ENCODE data around the gene ZNF624. TPM values are rescaled to one million over a fixed set of nuclear protein-coding genes. Genes with fewer than 3 reads are reported as not detected.

Gene ZNF624
- total and polyA plus RNA-seq, 8 donors, result 0.44 to 10.4 (median 1.6) TPM; not detected in 2

DNA sequence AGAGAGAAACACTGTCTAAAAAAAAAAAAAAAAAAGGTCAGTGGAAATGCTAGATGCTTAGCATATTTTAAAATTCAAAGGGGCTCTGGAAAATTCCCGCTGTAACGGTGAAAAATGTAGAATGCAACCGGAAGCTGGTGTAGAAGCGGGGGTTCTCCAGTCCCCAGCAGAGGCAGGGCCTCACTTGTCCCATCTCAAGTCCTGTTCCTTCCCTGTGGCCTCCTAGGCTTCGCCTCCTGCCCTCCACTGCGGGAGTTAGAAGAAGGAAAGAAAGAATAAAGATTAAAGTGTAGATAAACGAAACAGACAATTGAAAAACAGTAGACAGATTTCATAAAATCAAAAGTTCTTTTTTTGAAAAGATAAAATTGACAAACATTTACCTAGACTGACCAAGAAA lies 69.9 kb downstream of the ZNF624 start:
- 42 to 51% (median 47%) methylated on average over 7 of the region's 7 CpGs for WGBS, 5 donors
- intact Hi-C loops (cut with DNase I; ENCODE audit: low total_unique reads), result no loop called here
- Histone ChIP-seq H3K9me3 (no peaks in the 10 kb centered on the region), H3K4me3 (peak overlapping the region in 3 of 4 donors; percentile 31 to 47 (median 38)), H3K27ac (peak overlapping the region in 1 of 5 donors; percentile 44), H3K4me1 (peaks cover 0 to 17% (median 13%) of the 10 kb centered on the region in 4 donors), H3K36me3 (no peaks in the 10 kb centered on the region), H3K27me3 (no peaks in the 10 kb centered on the region)
- DNase-seq, result no peak
- TF ChIP-seq EP300 (IDR thresholded peaks at IDR 0.05) (no peak), POLR2A (IDR thresholded peaks at IDR 0.05) (no peak), CTCF (IDR thresholded peaks at IDR 0.05) (no peak), POLR2AphosphoS5 (IDR thresholded peaks at IDR 0.05) (no peak)

DNA sequence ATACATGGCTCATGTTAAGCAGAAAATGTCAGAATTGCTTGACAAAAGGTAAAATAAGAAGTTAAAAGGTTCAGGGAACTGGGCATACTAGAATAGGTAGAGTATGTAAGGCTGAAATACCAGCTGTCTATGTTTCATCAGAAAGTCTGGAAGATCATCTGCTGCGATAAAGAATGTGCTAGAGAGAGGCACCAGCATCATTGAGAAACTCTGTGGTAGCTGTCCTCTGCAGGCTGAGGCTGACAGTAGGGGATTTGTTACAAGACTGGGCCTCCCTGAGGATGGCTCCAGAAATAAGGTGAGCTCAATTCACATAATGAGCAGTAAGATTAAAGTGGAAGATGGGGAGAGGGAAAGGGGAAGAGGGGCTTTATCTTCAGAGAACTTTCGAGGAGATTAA lies 80.2 kb downstream of the ZNF624 start:
- H3K4me3 ChIP-seq, result no peak overlapping the region
- H3K9me3 ChIP-seq, result no peaks in the 10 kb centered on the region
- H3K4me1 ChIP-seq, result peaks cover 2 to 10% (median 9%) of the 10 kb centered on the region in 4 donors
- no peak overlapping the region for H3K27ac ChIP-seq
- 56 to 77% (median 71%) methylated on average over 2 of the region's 2 CpGs for WGBS, 5 donors
- no peak for DNase-seq
- intact Hi-C loops (cut with DNase I; ENCODE audit: low total_unique reads), result no loop called here
- H3K36me3 ChIP-seq, result no peaks in the 10 kb centered on the region
- peaks cover 0 to 5% (median 0%) of the 10 kb centered on the region in 3 donors for H3K27me3 ChIP-seq
- TF ChIP-seq CTCF (IDR thresholded peaks at IDR 0.05) (no peak), POLR2A (IDR thresholded peaks at IDR 0.05) (no peak), EP300 (IDR thresholded peaks at IDR 0.05) (no peak), POLR2AphosphoS5 (IDR thresholded peaks at IDR 0.05) (no peak)

Small RNA genes lying within 50 kb of the gene (small RNA-seq; reads per million reads assigned to genes)
- gene RNU6-405P, result 0 reads per million in 4 donors

Other genes starting within 250 kb of the ZNF624 start
- 10 to 100 TPM in 1 of 5 donors, 1 to 10 TPM in 3, under 1 TPM in 1; 0.58 to 24.8 (median 4.5) TPM for gene TRPV2, start 238.3 kb downstream of the ZNF624 start, total RNA-seq
- 1 to 10 TPM; 5.3 to 8.8 (median 6.4) TPM for gene TRPV2, start 238.3 kb downstream of the ZNF624 start, polyA plus RNA-seq
- 100 to 1,000 TPM in 1 of 5 donors, 10 to 100 TPM in 2, 1 to 10 TPM in 2; 1.1 to 306 (median 14.5) TPM for gene LRRC75A, start 161.7 kb downstream of the ZNF624 start, total RNA-seq
- 1 to 10 TPM; 2.6 to 4.0 (median 3.4) TPM for gene LRRC75A, start 161.7 kb downstream of the ZNF624 start, polyA plus RNA-seq
- 10 to 100 TPM in 1 of 5 donors, 1 to 10 TPM in 4; 3.9 to 11.7 (median 4.5) TPM for gene ZNF287, start 84.6 kb downstream of the ZNF624 start, total RNA-seq
- gene ZNF287, start 84.6 kb downstream of the ZNF624 start, polyA plus RNA-seq, result 1 to 10 TPM; 1.8 to 2.6 (median 2.5) TPM
- gene CCDC144A, start 36.4 kb upstream of the ZNF624 start, total RNA-seq, result 10 to 100 TPM in 2 of 5 donors, 1 to 10 TPM in 3; 1.2 to 70.1 (median 4.0) TPM
- gene CCDC144A, start 36.4 kb upstream of the ZNF624 start, polyA plus RNA-seq, result under 1 TPM in 1 of 3 donors, not detected in 2; 0.23 TPM

Measured in stomach (tissue), 9 donors.